WTC11 (cell line): Measurements from ENCODE around the gene DNM3. TPM values are rescaled to one million over a fixed set of nuclear protein-coding genes. Genes with fewer than 3 reads are reported as not detected.

Experiments used
- ATAC-seq: fragments of 200-7000 bp; cut with Tn5 transposase; 2 replicates; pipeline ENCODE4 v1.10.0; 2021; ENCODE audit warnings: mild to moderate bottlenecking, moderate library complexity
- CTCF ChIA-PET: fragments of 300-600 bp; sonication (Branson Sonifier 250); formaldehyde crosslinking; loops from one replicate; lab custom pipeline; 2021; ENCODE audit warnings: antibody characterized with exemption; lab: Charles Lee
- POLR2A ChIA-PET: fragments of 350-600 bp; sonication (Branson Sonifier 250); formaldehyde crosslinking; loops from one replicate; lab custom pipeline; 2021; ENCODE audit warnings: antibody characterized with exemption; lab: Charles Lee
- DNase-seq: peaks from one replicate; pipeline ENCODE4 v3.0.0; 2021; ENCODE audit warnings: low spot score
- H3K27ac Mint-ChIP-seq: 2 replicates; pipeline ENCODE4 v1.8.0; 2021; ENCODE audit warnings: mixed read lengths
- H3K27me3 Mint-ChIP-seq: 2 replicates; pipeline ENCODE4 v1.8.0; 2021; ENCODE audit warnings: low read depth, mild to moderate bottlenecking, moderate library complexity, mixed read lengths
- H3K36me3 Mint-ChIP-seq: 2 replicates; pipeline ENCODE4 v1.8.0; 2021; ENCODE audit warnings: mixed read lengths
- H3K4me1 Mint-ChIP-seq: 2 replicates; pipeline ENCODE4 v1.8.0; 2022; ENCODE audit warnings: mixed read lengths
- H3K4me3 Mint-ChIP-seq: 2 replicates; pipeline ENCODE4 v1.8.0; 2021; ENCODE audit warnings: mild to moderate bottlenecking, moderate library complexity, mixed read lengths
- H3K9me3 Mint-ChIP-seq: 2 replicates; pipeline ENCODE4 v1.8.0; 2021; ENCODE audit warnings: mixed read lengths
- ATF1 ChIP-seq: sonication (generic); formaldehyde crosslinking; IDR thresholded peaks from 2 replicates; pipeline ENCODE4 v1.8.1; 2023; ENCODE audit warnings: mild to moderate bottlenecking, moderate library complexity, missing genetic modification reagents
- HMGA2 ChIP-seq: fragments of 250-450 bp; sonication (Bioruptor Pico); IDR thresholded peaks from 2 replicates; pipeline ENCODE4 v1.4.0; 2021; ENCODE audit warnings: mild to moderate bottlenecking, moderate library complexity
- IRF1 ChIP-seq: sonication (generic); formaldehyde crosslinking; IDR thresholded peaks from 2 replicates; pipeline ENCODE4 v1.8.0; 2023; ENCODE audit warnings: missing genetic modification reagents
- NFATC4 ChIP-seq: fragments of 250-450 bp; sonication (Bioruptor Pico); IDR thresholded peaks from 2 replicates; pipeline ENCODE4 v1.9.0; 2021; ENCODE audit warnings: mild to moderate bottlenecking
- SMAD4 ChIP-seq: sonication (generic); formaldehyde crosslinking; IDR thresholded peaks from 2 replicates; pipeline ENCODE4 v1.8.0; 2022; ENCODE audit warnings: mild to moderate bottlenecking, missing genetic modification reagents
- ZNF317 ChIP-seq: sonication (generic); formaldehyde crosslinking; IDR thresholded peaks from 2 replicates; pipeline ENCODE4 v1.8.1; 2023; ENCODE audit warnings: low read depth, mild to moderate bottlenecking, moderate library complexity, missing genetic modification reagents, borderline replicate concordance
- ZNF423 ChIP-seq: fragments of 250-450 bp; sonication (Bioruptor Pico); IDR thresholded peaks from 2 replicates; pipeline ENCODE4 v2.1.2; 2022; ENCODE audit warnings: mild to moderate bottlenecking, moderate library complexity
- ZSCAN18 ChIP-seq: fragments of 250-450 bp; sonication (Bioruptor Pico); IDR thresholded peaks from 2 replicates; pipeline ENCODE4 v2.1.2; 2022; ENCODE audit warnings: mild to moderate bottlenecking, moderate library complexity
- total RNA-seq: library from RNA; stranded (reverse); gene quantifications from 3 replicates; pipeline ENCODE4 v1.2.3, GENCODE V29; 2021
- TF ChIP-seq, protein P1 (sequence below): sonication (generic); formaldehyde crosslinking; IDR thresholded peaks from 2 replicates; pipeline ENCODE4 v1.8.1; 2023; ENCODE audit warnings: mild to moderate bottlenecking, missing genetic modification reagents
- TF ChIP-seq, protein P2 (sequence below): sonication (generic); formaldehyde crosslinking; IDR thresholded peaks from 2 replicates; pipeline ENCODE4 v1.8.0; 2022; ENCODE audit warnings: mild to moderate bottlenecking, missing genetic modification reagents
- TF ChIP-seq, protein P3 (sequence below): fragments of 250-450 bp; sonication (Bioruptor Pico); IDR thresholded peaks from 2 replicates; pipeline ENCODE4 v1.9.0; 2021; ENCODE audit warnings: mild to moderate bottlenecking, borderline replicate concordance
- TF ChIP-seq, protein P4 (sequence below): fragments of 250-450 bp; sonication (Bioruptor Pico); IDR thresholded peaks from 2 replicates; pipeline ENCODE4 v1.8.0; 2021; ENCODE audit warnings: mild to moderate bottlenecking

The DNM3 gene
- total RNA-seq, 1 experiment from 2014 or later, result 1.9 TPM

DNA sequence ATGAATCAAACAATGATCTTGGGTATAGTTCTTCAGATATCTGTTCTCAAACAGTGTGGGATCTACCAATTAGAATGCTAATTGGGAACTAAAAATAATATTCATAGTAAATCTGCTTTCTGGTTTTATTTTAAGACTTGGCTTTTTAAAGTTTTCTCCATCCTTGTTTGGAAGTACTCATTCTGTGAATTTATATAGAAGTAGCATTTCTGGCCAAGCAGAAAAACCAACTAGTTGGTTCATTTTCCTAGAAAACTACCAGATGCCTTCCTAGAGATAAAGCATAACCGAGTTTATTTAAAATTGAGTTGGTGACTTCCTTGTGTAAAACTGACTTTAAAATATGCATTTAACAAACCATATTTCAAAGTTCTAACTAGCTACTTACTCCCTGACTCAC is 48.8 kb downstream of the DNM3 start (continued):
- TF ChIP-seq ZNF317 (no peak), ZSCAN18 (CRISPR knock-in tag) (no peak), ATF1 (CRISPR knock-in tag) (no peak), ZNF423 (CRISPR knock-in tag) (no peak), HMGA2 (CRISPR knock-in tag) (no peak), NFATC4 (CRISPR knock-in tag) (no peak), SMAD4 (CRISPR knock-in tag) (no peak)
- TF ChIP-seq, protein P1, sequence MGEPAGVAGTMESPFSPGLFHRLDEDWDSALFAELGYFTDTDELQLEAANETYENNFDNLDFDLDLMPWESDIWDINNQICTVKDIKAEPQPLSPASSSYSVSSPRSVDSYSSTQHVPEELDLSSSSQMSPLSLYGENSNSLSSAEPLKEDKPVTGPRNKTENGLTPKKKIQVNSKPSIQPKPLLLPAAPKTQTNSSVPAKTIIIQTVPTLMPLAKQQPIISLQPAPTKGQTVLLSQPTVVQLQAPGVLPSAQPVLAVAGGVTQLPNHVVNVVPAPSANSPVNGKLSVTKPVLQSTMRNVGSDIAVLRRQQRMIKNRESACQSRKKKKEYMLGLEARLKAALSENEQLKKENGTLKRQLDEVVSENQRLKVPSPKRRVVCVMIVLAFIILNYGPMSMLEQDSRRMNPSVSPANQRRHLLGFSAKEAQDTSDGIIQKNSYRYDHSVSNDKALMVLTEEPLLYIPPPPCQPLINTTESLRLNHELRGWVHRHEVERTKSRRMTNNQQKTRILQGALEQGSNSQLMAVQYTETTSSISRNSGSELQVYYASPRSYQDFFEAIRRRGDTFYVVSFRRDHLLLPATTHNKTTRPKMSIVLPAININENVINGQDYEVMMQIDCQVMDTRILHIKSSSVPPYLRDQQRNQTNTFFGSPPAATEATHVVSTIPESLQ (CRISPR knock-in tag), result no peak

- no peak for TF ChIP-seq IRF1 (CRISPR knock-in tag)
- TF ChIP-seq, protein P2, sequence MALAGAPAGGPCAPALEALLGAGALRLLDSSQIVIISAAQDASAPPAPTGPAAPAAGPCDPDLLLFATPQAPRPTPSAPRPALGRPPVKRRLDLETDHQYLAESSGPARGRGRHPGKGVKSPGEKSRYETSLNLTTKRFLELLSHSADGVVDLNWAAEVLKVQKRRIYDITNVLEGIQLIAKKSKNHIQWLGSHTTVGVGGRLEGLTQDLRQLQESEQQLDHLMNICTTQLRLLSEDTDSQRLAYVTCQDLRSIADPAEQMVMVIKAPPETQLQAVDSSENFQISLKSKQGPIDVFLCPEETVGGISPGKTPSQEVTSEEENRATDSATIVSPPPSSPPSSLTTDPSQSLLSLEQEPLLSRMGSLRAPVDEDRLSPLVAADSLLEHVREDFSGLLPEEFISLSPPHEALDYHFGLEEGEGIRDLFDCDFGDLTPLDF (CRISPR knock-in tag), result no peak
- TF ChIP-seq, protein P1 (CRISPR knock-in tag), result no peak
- TF ChIP-seq, protein P3, sequence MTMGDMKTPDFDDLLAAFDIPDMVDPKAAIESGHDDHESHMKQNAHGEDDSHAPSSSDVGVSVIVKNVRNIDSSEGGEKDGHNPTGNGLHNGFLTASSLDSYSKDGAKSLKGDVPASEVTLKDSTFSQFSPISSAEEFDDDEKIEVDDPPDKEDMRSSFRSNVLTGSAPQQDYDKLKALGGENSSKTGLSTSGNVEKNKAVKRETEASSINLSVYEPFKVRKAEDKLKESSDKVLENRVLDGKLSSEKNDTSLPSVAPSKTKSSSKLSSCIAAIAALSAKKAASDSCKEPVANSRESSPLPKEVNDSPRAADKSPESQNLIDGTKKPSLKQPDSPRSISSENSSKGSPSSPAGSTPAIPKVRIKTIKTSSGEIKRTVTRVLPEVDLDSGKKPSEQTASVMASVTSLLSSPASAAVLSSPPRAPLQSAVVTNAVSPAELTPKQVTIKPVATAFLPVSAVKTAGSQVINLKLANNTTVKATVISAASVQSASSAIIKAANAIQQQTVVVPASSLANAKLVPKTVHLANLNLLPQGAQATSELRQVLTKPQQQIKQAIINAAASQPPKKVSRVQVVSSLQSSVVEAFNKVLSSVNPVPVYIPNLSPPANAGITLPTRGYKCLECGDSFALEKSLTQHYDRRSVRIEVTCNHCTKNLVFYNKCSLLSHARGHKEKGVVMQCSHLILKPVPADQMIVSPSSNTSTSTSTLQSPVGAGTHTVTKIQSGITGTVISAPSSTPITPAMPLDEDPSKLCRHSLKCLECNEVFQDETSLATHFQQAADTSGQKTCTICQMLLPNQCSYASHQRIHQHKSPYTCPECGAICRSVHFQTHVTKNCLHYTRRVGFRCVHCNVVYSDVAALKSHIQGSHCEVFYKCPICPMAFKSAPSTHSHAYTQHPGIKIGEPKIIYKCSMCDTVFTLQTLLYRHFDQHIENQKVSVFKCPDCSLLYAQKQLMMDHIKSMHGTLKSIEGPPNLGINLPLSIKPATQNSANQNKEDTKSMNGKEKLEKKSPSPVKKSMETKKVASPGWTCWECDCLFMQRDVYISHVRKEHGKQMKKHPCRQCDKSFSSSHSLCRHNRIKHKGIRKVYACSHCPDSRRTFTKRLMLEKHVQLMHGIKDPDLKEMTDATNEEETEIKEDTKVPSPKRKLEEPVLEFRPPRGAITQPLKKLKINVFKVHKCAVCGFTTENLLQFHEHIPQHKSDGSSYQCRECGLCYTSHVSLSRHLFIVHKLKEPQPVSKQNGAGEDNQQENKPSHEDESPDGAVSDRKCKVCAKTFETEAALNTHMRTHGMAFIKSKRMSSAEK, result no peak
- TF ChIP-seq, protein P4, sequence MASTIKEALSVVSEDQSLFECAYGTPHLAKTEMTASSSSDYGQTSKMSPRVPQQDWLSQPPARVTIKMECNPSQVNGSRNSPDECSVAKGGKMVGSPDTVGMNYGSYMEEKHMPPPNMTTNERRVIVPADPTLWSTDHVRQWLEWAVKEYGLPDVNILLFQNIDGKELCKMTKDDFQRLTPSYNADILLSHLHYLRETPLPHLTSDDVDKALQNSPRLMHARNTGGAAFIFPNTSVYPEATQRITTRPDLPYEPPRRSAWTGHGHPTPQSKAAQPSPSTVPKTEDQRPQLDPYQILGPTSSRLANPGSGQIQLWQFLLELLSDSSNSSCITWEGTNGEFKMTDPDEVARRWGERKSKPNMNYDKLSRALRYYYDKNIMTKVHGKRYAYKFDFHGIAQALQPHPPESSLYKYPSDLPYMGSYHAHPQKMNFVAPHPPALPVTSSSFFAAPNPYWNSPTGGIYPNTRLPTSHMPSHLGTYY (CRISPR knock-in tag), result no peak
- TF ChIP-seq, all 79 proteins: peak for 0
- ATAC-seq (no peak), DNase-seq (no peak)
- Mint-ChIP-seq H3K4me3 (no peak overlapping the region), H3K27me3 (no peaks in the 10 kb centered on the region), H3K27ac (no peak overlapping the region), H3K4me1 (peaks cover 17% of the 10 kb centered on the region), H3K9me3 (peaks cover 14% of the 10 kb centered on the region), H3K36me3 (no peaks in the 10 kb centered on the region; the same call in 1 of the 2 replicates)
- ChIA-PET CTCF (no interaction called here), POLR2A (no interaction called here)
Observed at GRCh38 chr1:171896936-171897703, 55.8 kb downstream of the DNM3 start.
